Psoas muscle (tissue), 8 donors: ENCODE measurements around the gene NEURL1. TPM values are rescaled to one million over a fixed set of nuclear protein-coding genes. Genes with fewer than 3 reads are reported as not detected.

Experiments
- ATAC-seq, 4 donors: fragments of 200-7000 bp; cut with Tn5 transposase; one replicate each; pipeline ENCODE4 v1.9.1; 2020; ENCODE audit warnings: moderate library complexity in 3 of 4, mild to moderate bottlenecking in 2 of 4
- DNase-seq, 2 donors: peaks; one replicate each; pipeline ENCODE4 v3.0.0-alpha.2; 2020
- H3K27ac ChIP-seq: fragments of 200-600 bp; one replicate; pipeline ENCODE4 v1.8.0; 2022
- H3K27me3 ChIP-seq, 3 donors: fragments of 200-600 bp in 1 of 3; one replicate each; pipeline versions ENCODE4 v1.6.1 to v1.8.0; 2013 to 2022; ENCODE audit warnings: low read length in 2 of 3, mild to moderate bottlenecking in 2 of 3, moderate library complexity in 1 of 3; ENCODE audit not compliant: insufficient read depth in 3 of 3
- H3K36me3 ChIP-seq, 2 donors: fragments of 200-600 bp in 1 of 2; one replicate each; pipeline versions ENCODE4 v1.6.1 to v1.8.0; 2013 to 2022; ENCODE audit warnings: low read depth in 1 of 2, mild to moderate bottlenecking in 1 of 2, moderate library complexity in 1 of 2; ENCODE audit not compliant: insufficient read depth in 1 of 2
- H3K4me1 ChIP-seq: fragments of 200-600 bp; one replicate; pipeline ENCODE4 v1.8.0; 2022
- H3K4me3 ChIP-seq: fragments of 200-600 bp; one replicate; pipeline ENCODE4 v1.8.0; 2022; ENCODE audit warnings: mild to moderate bottlenecking
- H3K9me3 ChIP-seq: fragments of 200-600 bp; one replicate; pipeline ENCODE4 v1.8.0; 2022
- WGBS, 3 donors: extraction: QIAGEN DNeasy Blood & Tissue Kit; methylation state at CpG; one replicate each; pipeline versions ENCODE4 v1.1.6 to v1.1.7; 2013; 5-methylcytosine and 5-hydroxymethylcytosine counted together
- intact Hi-C, 2 donors: fragments of 100-400 bp; cut with DNase I; formaldehyde crosslinking; loops; one replicate each; pipeline versions ENCODE4 v1.11.0 to v1.14.2; 2022
- polyA plus RNA-seq, 3 donors: library from polyadenylated mRNA; stranded (reverse); fragments of 200-250 nt; gene quantifications; one replicate each; pipeline ENCODE4 v1.2.3, GENCODE V29; 2013
- total RNA-seq, 4 donors: library from RNA; stranded (reverse); fragmentation: NEBNext Ultra II Directional in 2 of 4; extraction: Animal tissue kit (Norgen Biotek cat#: 25700) in 2 of 4; gene quantifications; one replicate each; pipeline versions ENCODE4 v1.2.1 to v1.2.4, GENCODE V29; 2021 to 2023
- TF ChIP-seq, protein P1 (sequence below): fragments of 200-600 bp; IDR thresholded peaks from one replicate; pipeline ENCODE4 v1.8.0; 2022; ENCODE audit warnings: antibody characterized with exemption
- donor health status: healthy with polysubstance abuse.
- donor health status: DM: no; HTN: no; CAD: no; lungs with moderate emphysema.
- donor health status: Bipolar disorder and iron deficiency.
- donor health status: healthy.
- donor health status: DM: yes; HTN: yes; CAD: no.
- donor health status: DM: no; HTN: no; CAD: no.
- donor health status: DM: no; HTN: no; CAD: no.
- donor health status: DM: yes; HTN: yes; CAD: no.

NEURL1 gene
- total and polyA plus RNA-seq, 7 donors: 10.9 to 103 (median 66.6) TPM

DNA sequence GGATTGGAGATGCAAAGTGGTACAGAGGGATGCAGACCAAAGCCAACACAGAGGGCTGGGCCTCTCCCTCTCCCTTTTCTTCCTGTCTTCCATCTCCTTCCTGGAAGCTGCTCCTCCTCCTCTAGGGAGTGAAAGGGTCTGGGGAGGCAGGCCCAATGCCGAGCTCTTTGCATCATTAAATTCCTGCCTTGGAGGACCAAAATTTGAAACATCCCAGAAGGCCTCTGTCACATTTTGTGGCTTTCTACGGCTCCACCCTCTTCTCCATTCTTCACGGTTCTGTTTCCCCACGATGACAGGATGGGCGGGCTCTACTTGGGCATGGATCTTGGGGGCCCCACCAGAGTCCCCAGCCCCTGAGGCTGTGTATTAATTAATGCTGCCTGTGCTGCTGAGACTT, 76.4 kb downstream of the NEURL1 start:
- 67 to 75% (median 73%) methylated on average over 4 to 5 of the region's 5 CpGs for WGBS, 3 donors
- no peak overlapping the region for H3K4me3 ChIP-seq
- intact Hi-C loops: no loop called here

DNA sequence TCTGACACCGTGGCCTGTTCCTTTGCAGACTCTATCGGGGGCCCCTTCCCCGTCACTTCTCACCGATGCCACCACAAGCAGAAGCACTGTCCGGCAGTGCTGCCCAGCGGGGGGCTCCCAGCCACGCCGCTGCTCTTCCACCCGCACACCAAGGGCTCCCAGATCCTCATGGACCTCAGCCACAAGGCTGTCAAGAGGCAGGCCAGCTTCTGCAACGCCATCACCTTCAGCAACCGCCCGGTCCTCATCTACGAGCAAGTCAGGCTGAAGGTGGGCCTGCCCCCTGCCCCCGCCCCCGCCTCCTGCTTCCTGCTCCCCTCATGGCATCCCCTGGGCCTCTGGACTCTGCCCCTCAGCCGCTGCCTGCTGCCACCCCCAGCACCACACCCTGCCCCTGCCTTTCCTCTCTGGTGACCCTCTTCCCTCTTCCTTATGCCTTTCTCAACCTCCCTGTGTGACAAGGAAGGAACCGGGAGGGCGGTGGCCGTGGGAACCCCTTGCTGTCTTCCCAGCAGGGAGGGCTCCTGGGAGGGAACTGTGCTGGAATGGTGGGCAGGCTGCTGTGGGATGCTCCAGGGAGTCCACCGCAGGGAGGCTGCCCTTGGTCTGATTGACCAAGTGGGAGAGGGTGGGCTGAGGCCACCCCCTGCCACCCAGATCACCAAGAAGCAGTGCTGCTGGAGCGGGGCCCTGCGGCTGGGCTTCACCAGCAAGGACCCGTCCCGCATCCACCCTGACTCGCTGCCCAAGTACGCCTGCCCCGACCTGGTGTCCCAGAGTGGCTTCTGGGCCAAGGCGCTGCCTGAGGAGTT, 77.5 kb downstream of the NEURL1 start:
- TF ChIP-seq, protein P1, sequence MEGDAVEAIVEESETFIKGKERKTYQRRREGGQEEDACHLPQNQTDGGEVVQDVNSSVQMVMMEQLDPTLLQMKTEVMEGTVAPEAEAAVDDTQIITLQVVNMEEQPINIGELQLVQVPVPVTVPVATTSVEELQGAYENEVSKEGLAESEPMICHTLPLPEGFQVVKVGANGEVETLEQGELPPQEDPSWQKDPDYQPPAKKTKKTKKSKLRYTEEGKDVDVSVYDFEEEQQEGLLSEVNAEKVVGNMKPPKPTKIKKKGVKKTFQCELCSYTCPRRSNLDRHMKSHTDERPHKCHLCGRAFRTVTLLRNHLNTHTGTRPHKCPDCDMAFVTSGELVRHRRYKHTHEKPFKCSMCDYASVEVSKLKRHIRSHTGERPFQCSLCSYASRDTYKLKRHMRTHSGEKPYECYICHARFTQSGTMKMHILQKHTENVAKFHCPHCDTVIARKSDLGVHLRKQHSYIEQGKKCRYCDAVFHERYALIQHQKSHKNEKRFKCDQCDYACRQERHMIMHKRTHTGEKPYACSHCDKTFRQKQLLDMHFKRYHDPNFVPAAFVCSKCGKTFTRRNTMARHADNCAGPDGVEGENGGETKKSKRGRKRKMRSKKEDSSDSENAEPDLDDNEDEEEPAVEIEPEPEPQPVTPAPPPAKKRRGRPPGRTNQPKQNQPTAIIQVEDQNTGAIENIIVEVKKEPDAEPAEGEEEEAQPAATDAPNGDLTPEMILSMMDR: no peak
- Histone ChIP-seq H3K27ac (no peak overlapping the region), H3K4me3 (no peak overlapping the region), H3K9me3 (no peaks in the 10 kb centered on the region), H3K4me1 (no peaks in the 10 kb centered on the region), H3K27me3 (no peaks in the 10 kb centered on the region), H3K36me3 (peaks cover 0 to 40% of the 10 kb centered on the region in 2 donors)
- DNase-seq: peak in 1 of 2 donors; percentile 39
- WGBS, 3 donors: 86 to 89% (median 88%) methylated on average over 23 to 28 of the region's 28 CpGs
- intact Hi-C loops: no loop called here
- peak in 1 of 4 donors; percentile 28 for ATAC-seq

More for the DNA sequence above, 76.4 kb downstream of the NEURL1 start:
- Histone ChIP-seq H3K27me3 (no peaks in the 10 kb centered on the region), H3K4me1 (no peaks in the 10 kb centered on the region), H3K36me3 (peaks cover 0 to 40% of the 10 kb centered on the region in 2 donors), H3K27ac (no peak overlapping the region), H3K9me3 (no peaks in the 10 kb centered on the region)
- ATAC-seq (no peak), DNase-seq (peak in 1 of 2 donors; percentile 18)
- TF ChIP-seq, protein P1: no peak

DNA sequence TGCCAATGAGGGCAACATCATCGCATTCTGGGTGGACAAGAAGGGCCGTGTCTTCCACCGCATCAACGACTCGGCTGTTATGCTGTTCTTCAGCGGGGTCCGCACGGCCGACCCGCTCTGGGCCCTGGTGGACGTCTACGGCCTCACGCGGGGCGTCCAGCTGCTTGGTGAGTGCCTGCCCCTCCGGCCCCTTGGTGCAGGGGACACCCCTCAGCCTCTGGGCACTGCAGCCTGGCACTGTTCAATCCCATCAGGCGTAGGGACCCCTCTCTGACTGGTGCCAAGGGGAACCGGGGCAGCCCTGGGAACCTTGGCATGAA, 78.1 kb downstream of the NEURL1 start:
- Histone ChIP-seq H3K4me3 (no peak overlapping the region), H3K27ac (no peak overlapping the region), H3K4me1 (no peaks in the 10 kb centered on the region), H3K27me3 (no peaks in the 10 kb centered on the region), H3K36me3 (peaks cover 0 to 40% of the 10 kb centered on the region in 2 donors), H3K9me3 (no peaks in the 10 kb centered on the region)
- ATAC-seq (peak in 1 of 4 donors; percentile 10), DNase-seq (peak in 1 of 2 donors; percentile 39)
- WGBS, 3 donors: 87 to 95% (median 88%) methylated on average over 18 of the region's 18 CpGs
- TF ChIP-seq, protein P1: no peak
- intact Hi-C loops: no loop called here

DNA sequence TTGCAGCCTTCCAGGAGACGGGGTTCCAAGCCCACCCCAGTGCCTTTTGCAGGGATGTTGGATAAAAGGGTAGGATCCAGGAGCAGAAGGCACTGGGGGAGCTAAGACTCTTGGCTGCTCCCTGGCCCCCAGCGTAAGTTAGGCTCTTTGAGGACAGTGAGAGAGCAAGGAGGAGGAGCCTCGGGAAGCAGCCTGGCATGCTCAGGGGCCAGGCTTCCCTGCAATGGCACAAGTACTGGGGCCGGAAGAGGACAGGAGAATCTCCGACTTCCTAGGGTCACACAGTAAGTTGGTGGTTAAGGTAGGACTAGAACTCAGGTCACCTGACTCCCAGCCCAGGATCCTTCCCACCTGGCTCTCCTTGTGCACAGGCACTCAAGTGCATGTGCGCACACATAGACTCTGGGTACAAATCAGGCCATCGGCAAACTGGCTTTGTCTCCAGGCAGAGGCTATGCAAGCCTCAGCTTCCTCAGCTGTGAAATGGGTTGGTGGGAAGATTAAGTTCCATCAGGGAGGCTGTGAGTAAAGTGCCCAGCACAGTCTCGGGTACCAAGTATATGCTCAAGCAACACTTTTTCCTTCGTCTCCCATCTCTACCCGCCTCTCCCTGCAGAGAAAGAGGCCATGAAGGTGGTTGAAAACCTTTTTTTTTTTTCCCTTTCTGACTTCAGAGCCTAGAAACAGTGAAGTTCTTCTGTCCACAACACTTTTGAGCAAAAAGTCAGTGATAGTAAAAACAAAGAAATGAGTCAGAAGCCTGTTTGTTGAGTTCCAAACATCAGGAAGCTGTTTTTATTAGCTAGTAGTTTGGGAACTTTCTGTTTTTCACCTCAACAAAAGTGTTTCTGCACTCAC, 79.1 kb downstream of the NEURL1 start:
- intact Hi-C loops: no loop called here
- ATAC-seq: no peak
- H3K27me3 ChIP-seq: no peaks in the 10 kb centered on the region

More for the DNA sequence above, 79.1 kb downstream of the NEURL1 start:
- TF ChIP-seq, protein P1: no peak
- Histone ChIP-seq H3K4me3 (no peak overlapping the region), H3K4me1 (no peaks in the 10 kb centered on the region), H3K27ac (no peak overlapping the region), H3K36me3 (peaks cover 0 to 40% of the 10 kb centered on the region in 2 donors), H3K9me3 (no peaks in the 10 kb centered on the region)
- 76 to 86% (median 77%) methylated on average over 10 of the region's 10 CpGs for WGBS, 3 donors
- DNase-seq: peak in 1 of 2 donors; percentile 20
